HepG2 (cell line): ENCODE results near the gene ZFPM1. TPM values are rescaled to one million over a fixed set of nuclear protein-coding genes. Genes with fewer than 3 reads are reported as not detected.

Experiments used
- ATAC-seq: fragments of 200-7000 bp; cut with Tn5 transposase; 3 replicates; pipeline ENCODE4 v1.9.1; 2020; ENCODE audit warnings: mild to moderate bottlenecking, moderate library complexity
- BruUV-seq: library from RNA; stranded (reverse); fragments of 400-500 nt; replicated peaks from 2 replicates; lab custom pipeline; 2021; lab: Mats Ljungman, UMichigan
- CTCF ChIA-PET: fragments of 300-600 bp; formaldehyde crosslinking; extraction: SDS; loops from one replicate; lab custom pipeline; 2021; ENCODE audit warnings: low total read pairs, inconsistent platforms, low intra/inter-chr PET ratio; lab: Yijun Ruan, JAX
- POLR2A ChIA-PET: fragments of 350-600 bp; sonication (Branson Sonifier 250); formaldehyde crosslinking; loops from one replicate; lab custom pipeline; 2020; ENCODE audit warnings: antibody characterized with exemption, inconsistent platforms; lab: Yijun Ruan, JAX
- DNase-seq: peaks from one replicate; pipeline ENCODE4 v3.0.0-alpha.2; 2015; ENCODE audit warnings: low spot score
- FAIRE-seq: peaks from 3 replicates; lab custom pipeline; 2011; peaks lifted over from hg19 to GRCh38; lab: Jason Lieb, UNC
- H2AFZ ChIP-seq: one replicate; pipeline ENCODE4 v1.6.1; 2011; ENCODE audit warnings: low read length, inconsistent platforms
- H3K27ac ChIP-seq: fragments of 300-600 bp; 3 replicates; pipeline ENCODE4 v1.8.0; 2011; ENCODE audit warnings: mixed run types, mild to moderate bottlenecking, mixed read lengths, low read length, inconsistent platforms; ENCODE audit not compliant: insufficient read depth; ENCODE audit errors: extremely low read length
- H3K27me3 ChIP-seq, 2 experiments: fragments of 200-600 bp in 1 of 2; 2 replicates in 1 of 2; 3 replicates in 1 of 2; pipeline versions ENCODE4 v1.6.0 to v1.8.0; 2011; ENCODE audit warnings: low read length in 2 of 2, mild to moderate bottlenecking in 2 of 2, moderate library complexity in 2 of 2, inconsistent platforms in 1 of 2; ENCODE audit not compliant: insufficient read depth in 2 of 2, control insufficient read depth in 1 of 2
- H3K36me3 ChIP-seq, 2 experiments: fragments of 200-600 bp in 1 of 2; replicated peaks in 1 of 2; 2 replicates in 1 of 2; 3 replicates in 1 of 2; pipeline versions ENCODE4 v1.5.1 to v1.8.0; 2011; ENCODE audit warnings: low read length in 2 of 2, inconsistent platforms in 1 of 2; ENCODE audit not compliant: insufficient read depth in 2 of 2, control insufficient read depth in 1 of 2
- H3K4me1 ChIP-seq: 2 replicates; pipeline ENCODE4 v1.5.1; 2012; ENCODE audit warnings: low read length, inconsistent platforms; ENCODE audit not compliant: insufficient read depth
- H3K4me2 ChIP-seq: 2 replicates; pipeline ENCODE4 v1.6.0; 2011; ENCODE audit warnings: low read depth, low read length, inconsistent platforms
- H3K4me3 ChIP-seq, 3 experiments: fragments of 200-600 bp in 1 of 3; sonication (generic), shearing (Covaris generic) in 1 of 3; replicated peaks in 1 of 3; 2 replicates each; pipeline ENCODE4 v1.5.1; 2011 to 2016; ENCODE audit warnings: low read length in 3 of 3, inconsistent platforms in 2 of 3, low read depth in 2 of 3, mild to moderate bottlenecking in 2 of 3, control low read depth in 1 of 3, mixed read lengths in 1 of 3; ENCODE audit not compliant: insufficient read depth in 1 of 3
- H3K79me2 ChIP-seq: one replicate; pipeline ENCODE4 v1.6.1; 2011; ENCODE audit warnings: low read length, inconsistent platforms; ENCODE audit not compliant: insufficient read depth
- H3K9ac ChIP-seq: 2 replicates; pipeline ENCODE4 v1.6.0; 2011; ENCODE audit warnings: mild to moderate bottlenecking, low read depth, low read length, inconsistent platforms; ENCODE audit not compliant: insufficient read depth
- H3K9me3 ChIP-seq: 2 replicates; pipeline ENCODE4 v1.5.1; 2012; ENCODE audit warnings: mild to moderate bottlenecking, low read length
- H4K20me1 ChIP-seq: 2 replicates; pipeline ENCODE4 v1.6.0; 2011; ENCODE audit warnings: inconsistent platforms, mild to moderate bottlenecking, low read length, moderate library complexity; ENCODE audit not compliant: insufficient read depth
- AGO2 ChIP-seq: fragments of 200-400 bp; formaldehyde crosslinking; optimal IDR thresholded peaks from 2 replicates; pipeline ENCODE3; 2017; ENCODE audit warnings: mild to moderate bottlenecking, low read depth, low read length, moderate library complexity
- AKAP8 ChIP-seq: sonication (generic); formaldehyde crosslinking; IDR thresholded peaks from 2 replicates; pipeline ENCODE4 v1.5.1; 2020; ENCODE audit warnings: mild to moderate bottlenecking, missing genetic modification reagents
- HNRNPL ChIP-seq: fragments of 200-400 bp; formaldehyde crosslinking; IDR thresholded peaks from 2 replicates; pipeline ENCODE4 v1.6.1; 2017; ENCODE audit warnings: mild to moderate bottlenecking, low read depth, low read length
- KLF16 ChIP-seq, 2 experiments: sonication (generic) in 1 of 2; formaldehyde crosslinking in 1 of 2; IDR thresholded peaks; 2 replicates each; pipeline versions ENCODE4 v1.6.1 to v1.8.0; 2016 to 2023; ENCODE audit warnings: missing genetic modification reagents in 2 of 2, missing compliant biosample characterization in 1 of 2
- TBX2 ChIP-seq: sonication (generic); formaldehyde crosslinking; IDR thresholded peaks from 2 replicates; pipeline ENCODE4 v1.5.0; 2020; ENCODE audit warnings: missing genetic modification reagents, mild to moderate bottlenecking, borderline replicate concordance
- ZMYM3 ChIP-seq: sonication (generic); formaldehyde crosslinking; IDR thresholded peaks from 2 replicates; pipeline ENCODE4 v1.5.1; 2020; ENCODE audit warnings: mild to moderate bottlenecking, missing genetic modification reagents
- ZNF124 ChIP-seq: sonication (generic); formaldehyde crosslinking; IDR thresholded peaks from 2 replicates; pipeline ENCODE4 v1.4.0; 2020; ENCODE audit warnings: missing genetic modification reagents
- ZNF329 ChIP-seq: sonication (generic); formaldehyde crosslinking; IDR thresholded peaks from 2 replicates; pipeline ENCODE4 v1.9.0; 2021; ENCODE audit warnings: low read depth, mild to moderate bottlenecking, missing genetic modification reagents
- ZNF703 ChIP-seq: sonication (generic); formaldehyde crosslinking; IDR thresholded peaks from 2 replicates; pipeline ENCODE4 v1.5.1; 2020; ENCODE audit warnings: missing genetic modification reagents, mild to moderate bottlenecking, moderate library complexity, borderline replicate concordance
- ZNF776 ChIP-seq: sonication (generic); formaldehyde crosslinking; IDR thresholded peaks from 2 replicates; pipeline ENCODE4 v1.4.0; 2020; ENCODE audit warnings: mild to moderate bottlenecking, missing genetic modification reagents
- ZNF788 ChIP-seq: sonication (generic); formaldehyde crosslinking; IDR thresholded peaks from 2 replicates; pipeline ENCODE4 v1.5.0; 2020; ENCODE audit warnings: mild to moderate bottlenecking, missing genetic modification reagents, borderline replicate concordance
- WGBS: methylation state at CpG from one replicate; pipeline ENCODE4 v1.1.6; 2017; ENCODE audit warnings: low lambda C conversion rate; 5-methylcytosine and 5-hydroxymethylcytosine counted together
- in situ Hi-C: cut with HindIII; loops from 2 replicates; pipeline ENCODE4 v1.10.0; 2017; ENCODE audit warnings: low pct_unique_long_range_greater_than_20kb; ENCODE audit not compliant: extremely low pct_ligation_motif_present
- intact Hi-C: fragments of 100-400 bp; cut with micrococcal nuclease; formaldehyde crosslinking; loops from one replicate; pipeline ENCODE4 v1.10.0; 2022; ENCODE audit not compliant: unreplicated experiment
- polyA plus RNA-seq, 8 experiments: library from polyadenylated mRNA; depleted of rRNA in 3 of 8; stranded (reverse) in 7 of 8; unstranded in 1 of 8; fragments of >200 nt; fragmentation: Illumina TruSeq in 4 of 8; extraction: Trizol in 4 of 8; gene quantifications; 2 replicates each; pipeline versions ENCODE4 v1.2.1 to v1.2.3, GENCODE V29; 2011 to 2016; ENCODE audit warnings: low read depth in 4 of 8, missing spikeins in 1 of 8, mixed read lengths in 1 of 8; ENCODE audit not compliant: insufficient read depth in 1 of 8
- total RNA-seq, 5 experiments: library from RNA; depleted of rRNA; stranded (reverse); fragments of >200 nt; fragmentation: Illumina TruSeq; extraction: Trizol; gene quantifications; 2 replicates each; pipeline ENCODE4 v1.2.3, GENCODE V29; 2016; ENCODE audit warnings: low read depth in 1 of 5

The ZFPM1 gene
- total and polyA plus RNA-seq, 2 of the 13 experiments (the other 11 are each of a cell fraction or from before 2014, with no cell fraction given): 1.3 to 3.8 TPM

GRCh38 chr16:88507231-88507743, 54.2 kb downstream of the ZFPM1 start:
- WGBS: 98% methylated on average over 5 of the region's 9 CpGs
- ATAC-seq (no peak), DNase-seq (no peak)
- CTCF ChIA-PET: interaction anchor here (0.6 to 1.1 kb wide), 2 partner anchors 52 to 64 kb away, joined by 3 read pairs; no protein-coding TSS in a partner anchor
- TF ChIP-seq HNRNPL (0 out of 2 replicates have a peak, but pooled peaks have one; percentile 35), KLF16 (CRISPR knock-in tag; IDR thresholded peaks at IDR 0.05) (no peak), AGO2 (peak; percentile 35), ZNF703 (CRISPR knock-in tag) (no peak), ZNF788 (CRISPR knock-in tag) (0 out of 2 replicates have a peak, but pooled peaks have one; percentile 26), ZNF329 (peak; percentile 100), ZNF776 (CRISPR knock-in tag) (0 out of 2 replicates have a peak, but pooled peaks have one; percentile 56), TBX2 (CRISPR knock-in tag) (peak; percentile 16; the same call in 1 of the 2 replicates), AKAP8 (CRISPR knock-in tag) (0 out of 2 replicates have a peak, but pooled peaks have one; percentile 18), ZMYM3 (peak; percentile 67), ZNF124 (no peak)
- TF ChIP-seq, all 625 proteins: peak for 8
- no peaks in the 10 kb centered on the region for H4K20me1 ChIP-seq
- no peak overlapping the region for H3K27ac ChIP-seq
- no peaks in the 10 kb centered on the region for H3K79me2 ChIP-seq
- H3K27me3 ChIP-seq: no peaks in the 10 kb centered on the region
- FAIRE-seq: no peak
- intact Hi-C loops: loop anchor here (5.0 kb wide), 1 partner anchor 50 kb away; no protein-coding TSS in a partner anchor
- BruUV-seq: no TSS peak
- peaks cover 4 to 5% of the 10 kb centered on the region in 2 experiments; a peak in 1 of 5 replicates for H3K36me3 ChIP-seq
- H3K4me1 ChIP-seq: peaks cover 76% of the 10 kb centered on the region
- H3K9ac ChIP-seq: peak overlapping the region; percentile 14; the same call in 1 of the 2 replicates
- in situ Hi-C loops: loop anchor here (10.0 kb wide), 1 partner anchor 52 kb away; the partner anchor contains the start of gene ZFPM1
- no peak overlapping the region for H2AFZ ChIP-seq
- no peaks in the 10 kb centered on the region for H3K9me3 ChIP-seq
- POLR2A ChIA-PET: interaction anchor here (8.4 kb wide), 1 partner anchor 16 kb away, joined by 370 read pairs; no protein-coding TSS in a partner anchor
- no peak overlapping the region for H3K4me3 ChIP-seq
- H3K4me2 ChIP-seq: no peak overlapping the region
